HG03342 (cell line): ENCODE measurements around the gene PRKG1.

Source experiments
- ATAC-seq: cut with Tn5 transposase; IDR thresholded peaks from one replicate; pipeline ENCODE4 v1.9.1; 2021; ENCODE audit warnings: mild to moderate bottlenecking, moderate library complexity; ENCODE audit not compliant: unreplicated experiment

The PRKG1 gene

DNA sequence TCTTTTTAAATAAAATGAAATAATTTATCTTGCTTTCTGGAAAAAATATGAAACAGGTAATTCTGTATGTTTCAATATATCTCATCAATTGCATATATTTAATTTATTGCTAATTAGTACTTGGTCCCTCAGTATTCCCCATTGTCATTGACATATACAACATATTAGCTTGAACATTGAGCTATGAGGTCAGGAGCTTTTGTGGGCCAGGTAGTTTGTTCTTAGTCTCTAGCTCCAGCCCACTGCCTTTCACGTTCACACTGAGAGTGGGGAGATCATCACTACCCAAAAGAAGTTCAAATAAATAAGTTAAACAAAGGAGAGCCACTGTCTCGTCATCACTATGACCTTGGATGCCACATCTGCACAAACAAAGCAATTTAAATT is 1185.1 kb downstream of the PRKG1 start:
- ATAC-seq = no peak

- ATAC-seq = no peak
These were observed 1187.1 kb downstream of the PRKG1 start for GRCh38 chr10:52261362-52261761.

DNA sequence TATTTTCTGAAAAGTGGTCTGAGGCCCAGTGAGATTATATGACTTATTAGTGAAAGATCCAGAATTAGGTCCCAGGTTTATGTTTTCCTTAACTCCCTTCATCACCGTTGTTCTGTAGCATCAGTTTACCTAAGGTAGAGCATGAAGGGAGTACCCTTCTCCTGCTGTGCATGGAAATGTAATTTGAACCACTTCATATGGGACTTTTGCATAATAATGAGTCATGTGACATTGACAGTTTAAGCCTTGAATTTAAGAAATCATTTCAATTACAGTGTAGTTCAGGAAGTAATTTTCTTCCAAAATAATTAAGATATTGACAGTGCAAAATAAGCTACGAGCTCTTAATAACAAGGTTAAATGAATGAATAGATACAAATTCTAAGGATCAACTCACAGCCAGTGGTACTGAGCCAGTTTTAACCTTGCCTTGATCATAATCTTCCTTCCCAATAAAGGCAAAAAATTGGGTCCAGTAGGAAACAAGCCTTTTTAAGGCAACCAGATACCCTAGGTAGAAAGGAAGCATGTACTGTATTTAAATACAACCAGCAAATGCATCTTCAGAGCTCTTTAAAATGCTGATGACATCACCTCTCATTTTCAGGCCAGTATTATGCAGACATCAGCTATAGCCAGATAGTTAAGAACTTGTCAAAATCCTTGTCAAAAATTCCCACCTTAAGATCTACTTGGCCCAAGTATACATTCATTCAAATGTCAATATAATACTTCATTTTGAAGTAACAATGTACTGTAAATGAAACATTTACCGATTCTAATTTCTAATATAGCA is 1191.0 kb downstream of the PRKG1 start:
- no peak for ATAC-seq

- no peak for ATAC-seq
These were observed 1192.6 kb downstream of the PRKG1 start for GRCh38 chr10:52266858-52267257.

DNA sequence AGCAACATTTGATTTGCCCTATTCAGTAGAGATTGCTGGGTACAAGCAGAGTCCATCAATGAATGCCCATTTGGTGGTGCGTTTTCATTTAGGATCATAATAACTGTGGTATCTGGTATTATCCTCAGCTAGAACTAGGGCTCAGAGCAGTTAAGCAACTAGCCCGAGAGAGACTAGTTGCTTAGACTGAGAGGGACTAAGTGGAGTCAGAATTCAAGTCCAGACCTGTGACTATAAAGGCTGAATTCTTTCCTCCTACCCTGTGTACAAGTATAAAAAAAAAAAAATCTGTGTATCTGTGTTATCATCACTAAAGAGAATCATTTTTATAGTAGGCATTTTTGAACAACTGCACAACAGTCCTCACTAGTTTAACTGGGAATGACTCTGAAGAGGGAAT is 1194.5 kb downstream of the PRKG1 start:
- no peak for ATAC-seq

- ATAC-seq = no peak
These were observed 1194.9 kb downstream of the PRKG1 start for GRCh38 chr10:52269233-52269632.

GRCh38 chr10:52276163-52276562 is 1201.9 kb downstream of the PRKG1 start:
- no peak for ATAC-seq

- ATAC-seq = no peak
These were observed 1202.7 kb downstream of the PRKG1 start for GRCh38 chr10:52276986-52277385.

- no peak for ATAC-seq
These were observed 1205.3 kb downstream of the PRKG1 start for GRCh38 chr10:52279546-52279945.

DNA sequence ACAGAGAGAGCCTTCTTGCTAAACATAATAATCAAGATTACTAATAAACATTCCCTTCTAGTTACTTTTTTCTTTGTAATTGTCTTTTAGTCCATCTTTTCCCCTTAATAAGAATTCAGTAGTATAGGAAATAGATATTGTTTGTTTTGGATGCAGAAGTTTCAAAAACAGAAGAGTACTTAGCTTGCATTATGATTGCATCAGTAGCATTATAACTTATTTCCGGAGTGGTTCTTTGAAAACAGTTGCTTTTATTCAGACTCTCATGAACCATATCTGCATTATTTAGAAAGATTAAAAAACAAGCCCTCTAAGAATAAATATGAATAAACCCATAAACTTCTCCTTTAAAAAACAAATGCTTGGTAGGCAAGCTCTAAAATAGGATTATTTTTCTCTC is 1205.8 kb downstream of the PRKG1 start:
- ATAC-seq = no peak

- ATAC-seq = no peak
These were observed 1208.9 kb downstream of the PRKG1 start for GRCh38 chr10:52283174-52283573.

GRCh38 chr10:52284416-52285013 is 1210.2 kb downstream of the PRKG1 start:
- ATAC-seq = no peak

GRCh38 chr10:52287866-52288265 is 1213.6 kb downstream of the PRKG1 start:
- ATAC-seq = no peak

GRCh38 chr10:52297747-52298146 is 1223.5 kb downstream of the PRKG1 start:
- no peak for ATAC-seq

- ATAC-seq = no peak
These were observed 1226.5 kb downstream of the PRKG1 start for GRCh38 chr10:52300599-52301277.

GRCh38 chr10:52308251-52309031 is 1234.2 kb downstream of the PRKG1 start:
- ATAC-seq = peak; percentile 82

- no peak for ATAC-seq
These were observed 1238.6 kb downstream of the PRKG1 start for GRCh38 chr10:52312942-52313255.

DNA sequence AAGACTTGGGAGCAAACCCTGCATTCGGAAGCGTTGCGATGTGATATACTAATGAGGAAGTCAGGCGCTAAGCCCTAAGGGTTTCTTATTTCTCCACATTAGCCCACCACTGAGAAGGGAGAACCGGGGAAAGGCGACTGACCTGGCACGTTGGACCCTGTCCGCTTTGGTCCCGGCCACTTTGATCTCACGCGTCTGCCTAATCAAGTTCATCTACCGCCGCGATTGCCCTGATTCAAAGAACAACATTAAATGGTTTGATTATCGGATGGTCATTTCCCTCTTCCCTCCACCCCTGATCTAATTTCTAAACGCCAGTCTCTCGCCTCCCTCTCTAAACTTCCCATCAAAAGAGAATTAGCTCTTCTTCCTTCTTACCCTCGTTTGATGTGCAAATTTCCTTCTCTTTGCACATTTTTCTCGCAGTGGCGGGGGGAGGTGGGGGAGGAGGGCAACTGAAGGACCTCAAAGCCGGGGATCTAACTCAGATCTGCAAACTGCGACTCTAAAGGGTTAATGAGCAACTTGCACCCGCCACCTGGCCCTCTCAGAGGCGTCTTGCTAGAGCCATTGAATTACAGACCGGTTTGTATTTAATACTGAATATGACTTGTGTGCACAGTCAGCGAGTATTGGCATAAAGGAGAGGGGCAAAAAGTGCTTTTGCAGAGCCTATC is 1239.1 kb downstream of the PRKG1 start:
- no peak for ATAC-seq

DNA sequence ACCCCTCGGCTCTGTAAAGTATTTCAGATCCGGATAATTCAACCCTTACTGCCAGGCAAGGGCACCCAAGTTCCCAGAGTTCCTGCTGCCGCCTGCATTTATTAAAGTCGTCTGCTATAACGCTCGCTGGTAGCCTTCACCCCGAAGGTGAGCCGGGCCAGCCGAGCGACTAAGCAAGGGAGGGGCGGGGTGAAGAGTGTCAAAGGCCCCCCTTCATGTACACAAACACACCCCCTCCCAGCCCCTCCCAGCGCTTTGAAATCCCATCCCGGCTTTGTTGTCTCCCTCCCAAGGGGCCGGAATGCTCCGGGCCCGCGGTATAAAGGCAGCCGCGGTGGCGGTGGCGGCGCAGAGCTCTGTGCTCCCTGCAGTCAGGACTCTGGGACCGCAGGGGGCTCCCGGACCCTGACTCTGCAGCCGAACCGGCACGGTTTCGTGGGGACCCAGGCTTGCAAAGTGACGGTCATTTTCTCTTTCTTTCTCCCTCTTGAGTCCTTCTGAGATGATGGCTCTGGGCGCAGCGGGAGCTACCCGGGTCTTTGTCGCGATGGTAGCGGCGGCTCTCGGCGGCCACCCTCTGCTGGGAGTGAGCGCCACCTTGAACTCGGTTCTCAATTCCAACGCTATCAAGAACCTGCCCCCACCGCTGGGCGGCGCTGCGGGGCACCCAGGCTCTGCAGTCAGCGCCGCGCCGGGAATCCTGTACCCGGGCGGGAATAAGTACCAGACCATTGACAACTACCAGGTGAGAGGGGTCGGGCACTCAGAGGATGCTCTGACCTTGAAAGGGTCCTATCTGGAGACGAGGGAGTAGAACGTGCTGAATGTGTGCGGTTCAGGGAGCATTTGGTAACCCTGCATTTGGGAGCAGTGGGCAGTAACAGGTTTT is 1239.9 kb downstream of the PRKG1 start, which contains the start of gene DKK1:
DKK1 (plus strand) TSS at position 349 of the 889 bp plus-strand sequence; CDS start at position 503, 154 bp downstream.
- peak; percentile 65 for ATAC-seq
